Left lung (tissue), 10 donors: Measurements from ENCODE around the gene LSM14A. TPM values are rescaled to one million over a fixed set of nuclear protein-coding genes. Genes with fewer than 3 reads are reported as not detected.
"Not testable (repeated sequence)": the region's sequence is repeated elsewhere in the genome, so short reads cannot be mapped to it uniquely, and the experiment has no call there.

Experiments used
- ATAC-seq: fragments of 200-7000 bp; cut with Tn5 transposase; one replicate; pipeline ENCODE4 v1.9.1; 2020; ENCODE audit warnings: moderate library complexity
- DNase-seq, 4 donors: peaks; one replicate each; pipeline ENCODE4 v3.0.0-alpha.2; 2013 to 2020
- H3K27ac ChIP-seq, 2 donors: fragments of 200-600 bp; sonication (generic) in 1 of 2; one replicate each; pipeline versions ENCODE4 v1.5.0 to v1.8.0; 2020 to 2021
- H3K27me3 ChIP-seq, 2 donors: fragments of 200-600 bp; sonication (generic) in 1 of 2; one replicate each; pipeline versions ENCODE4 v1.5.0 to v1.8.0; 2020 to 2021
- H3K36me3 ChIP-seq, 2 donors: fragments of 200-600 bp; sonication (generic) in 1 of 2; one replicate each; pipeline versions ENCODE4 v1.5.0 to v1.8.0; 2020 to 2021
- H3K4me1 ChIP-seq, 2 donors: fragments of 200-600 bp; one replicate each; pipeline ENCODE4 v1.8.0; 2021
- H3K4me3 ChIP-seq, 2 donors: fragments of 200-600 bp; sonication (generic) in 1 of 2; one replicate each; pipeline versions ENCODE4 v1.5.0 to v1.8.0; 2020 to 2021; ENCODE audit warnings: mild to moderate bottlenecking in 1 of 2
- H3K9me3 ChIP-seq, 2 donors: fragments of 200-600 bp; sonication (generic) in 1 of 2; one replicate each; pipeline versions ENCODE4 v1.5.0 to v1.8.0; 2020 to 2021
- CTCF ChIP-seq, 2 donors: fragments of 200-600 bp; sonication (generic) in 1 of 2; IDR thresholded peaks; one replicate each; pipeline versions ENCODE4 v1.5.0 to v1.8.0; 2021; ENCODE audit warnings: antibody characterized with exemption in 2 of 2
- intact Hi-C, 2 donors: fragments of 100-400 bp; cut with DNase I; formaldehyde crosslinking; loops; one replicate each; pipeline versions ENCODE4 v1.11.2 to v1.14.2; 2022
- polyA plus RNA-seq, 6 donors: library from polyadenylated mRNA; unstranded; fragments of 120-200 nt; gene quantifications; one replicate each; pipeline ENCODE4 v1.2.1, GENCODE V29; 2013; ENCODE audit not compliant: insufficient read length in 6 of 6
- total RNA-seq, 2 donors: library from RNA; stranded (reverse); fragmentation: NEBNext Ultra II Directional; extraction: Animal tissue kit (Norgen Biotek cat#: 25700); gene quantifications; one replicate each; pipeline ENCODE4 v1.2.1, GENCODE V29; 2021
- donor health status: DM: no; HTN: yes; CAD: no.
- donor health status: DM: no; HTN: no; CAD: no.

LSM14A gene
- total and polyA plus RNA-seq, 8 donors: 88.0 to 176 (median 155) TPM

GRCh38 chr19:34189917-34190425 lies 17.7 kb downstream of the LSM14A start:
- no peak for TF ChIP-seq CTCF (IDR thresholded peaks at IDR 0.05)
- Histone ChIP-seq H3K27me3 (no peaks in the 10 kb centered on the region), H3K27ac (no peak overlapping the region), H3K4me1 (peaks cover 5 to 67% of the 10 kb centered on the region in 2 donors), H3K4me3 (no peak overlapping the region), H3K36me3 (peaks cover 0 to 17% of the 10 kb centered on the region in 2 donors), H3K9me3 (no peaks in the 10 kb centered on the region)
- intact Hi-C loops: no loop called here
- no peak for DNase-seq
- ATAC-seq: no peak

- no peaks in the 10 kb centered on the region for H3K27me3 ChIP-seq
- no peak overlapping the region for H3K27ac ChIP-seq
- no peak for TF ChIP-seq CTCF (IDR thresholded peaks at IDR 0.05)
- H3K36me3 ChIP-seq: peaks cover 0 to 32% of the 10 kb centered on the region in 2 donors
- no peak for ATAC-seq
- no peak overlapping the region for H3K4me3 ChIP-seq
- peaks cover 0 to 52% of the 10 kb centered on the region in 2 donors for H3K4me1 ChIP-seq
- no peaks in the 10 kb centered on the region for H3K9me3 ChIP-seq
- intact Hi-C loops: no loop called here
- DNase-seq: no peak
Measured at GRCh38 chr19:34191355-34191962, 19.2 kb downstream of the LSM14A start.

GRCh38 chr19:34193439-34193838 lies 21.1 kb downstream of the LSM14A start:
- Histone ChIP-seq H3K4me1 (peaks cover 0 to 34% of the 10 kb centered on the region in 2 donors), H3K4me3 (no peak overlapping the region), H3K27ac (no peak overlapping the region), H3K27me3 (no peaks in the 10 kb centered on the region), H3K36me3 (peaks cover 0 to 52% of the 10 kb centered on the region in 2 donors), H3K9me3 (no peaks in the 10 kb centered on the region)
- ATAC-seq (no peak), DNase-seq (no peak)
- no peak for TF ChIP-seq CTCF (IDR thresholded peaks at IDR 0.05)
- intact Hi-C loops: no loop called here

GRCh38 chr19:34193876-34194275 lies 21.6 kb downstream of the LSM14A start:
- no peaks in the 10 kb centered on the region for H3K27me3 ChIP-seq
- TF ChIP-seq CTCF (IDR thresholded peaks at IDR 0.05): no peak
- intact Hi-C loops: no loop called here
- DNase-seq (no peak), ATAC-seq (no peak)
- H3K4me3 ChIP-seq: no peak overlapping the region
- H3K27ac ChIP-seq: no peak overlapping the region
- H3K9me3 ChIP-seq: no peaks in the 10 kb centered on the region
- peaks cover 0 to 56% of the 10 kb centered on the region in 2 donors for H3K36me3 ChIP-seq
- peaks cover 0 to 30% of the 10 kb centered on the region in 2 donors for H3K4me1 ChIP-seq

GRCh38 chr19:34201133-34201532 lies 28.8 kb downstream of the LSM14A start:
- Histone ChIP-seq H3K27ac (no peak overlapping the region), H3K36me3 (peaks cover 0 to 77% of the 10 kb centered on the region in 2 donors), H3K4me3 (no peak overlapping the region), H3K9me3 (no peaks in the 10 kb centered on the region), H3K4me1 (no peaks in the 10 kb centered on the region), H3K27me3 (no peaks in the 10 kb centered on the region)
- no peak for TF ChIP-seq CTCF (IDR thresholded peaks at IDR 0.05)
- no peak for DNase-seq
- intact Hi-C loops: no loop called here
- no peak for ATAC-seq

GRCh38 chr19:34205324-34205723 lies 33.0 kb downstream of the LSM14A start:
- H3K27ac ChIP-seq, ATAC-seq, H3K27me3 ChIP-seq, H3K4me3 ChIP-seq, intact Hi-C loops, DNase-seq, H3K9me3 ChIP-seq, H3K4me1 ChIP-seq: not testable (repeated sequence)
- H3K36me3 ChIP-seq: peaks cover 0 to 78% of the 10 kb centered on the region in 2 donors
